HG03521 (cell line): ENCODE data around the gene XAB2.
"Not testable (repeated sequence)": the region's sequence is repeated elsewhere in the genome, so short reads cannot be mapped to it uniquely, and the experiment has no call there.

Experiments used
- ATAC-seq: cut with Tn5 transposase; IDR thresholded peaks from one replicate; pipeline ENCODE4 v1.9.1; 2021; ENCODE audit warnings: mild to moderate bottlenecking, moderate library complexity; ENCODE audit not compliant: unreplicated experiment

XAB2 gene

DNA sequence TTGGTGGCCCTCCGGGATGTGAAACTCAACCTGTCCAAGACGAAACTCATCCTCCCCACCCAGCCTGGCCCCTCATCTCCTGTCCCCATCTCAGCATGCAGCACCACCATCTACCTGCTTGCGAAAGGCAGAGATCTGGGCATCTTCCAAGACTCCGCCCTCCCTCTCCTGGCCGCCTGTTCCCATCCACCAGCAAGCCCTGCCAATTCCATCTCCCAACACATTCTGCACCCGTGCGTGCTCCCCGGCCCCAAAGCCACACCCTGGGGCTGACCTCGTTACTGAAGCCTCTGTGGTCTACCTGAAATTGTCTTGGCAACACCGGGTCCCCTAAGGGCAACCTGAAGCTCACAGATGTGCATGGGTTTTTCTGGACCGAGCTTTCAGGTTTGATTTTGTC, 46.9 kb downstream of the XAB2 start:
- no peak for ATAC-seq

DNA sequence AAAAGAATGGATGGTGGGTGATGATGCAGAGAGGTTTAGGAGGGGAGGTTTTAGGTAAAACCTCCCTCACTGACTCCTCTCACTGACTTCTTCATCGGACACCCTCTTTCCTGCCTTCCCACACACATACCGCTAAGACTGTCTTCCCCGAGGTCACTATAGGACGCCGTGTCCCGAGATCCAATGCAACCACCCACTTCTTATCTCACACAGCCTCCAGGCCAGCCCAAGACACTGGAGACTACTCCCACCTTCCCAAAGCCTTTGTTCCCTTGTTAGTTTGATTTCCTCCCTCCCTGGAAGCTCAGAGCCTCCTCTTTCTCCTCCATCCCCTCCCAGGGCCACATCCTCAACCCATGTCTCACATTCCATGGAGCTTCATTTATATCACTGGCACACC, 50.2 kb downstream of the XAB2 start:
- ATAC-seq, result no peak

DNA sequence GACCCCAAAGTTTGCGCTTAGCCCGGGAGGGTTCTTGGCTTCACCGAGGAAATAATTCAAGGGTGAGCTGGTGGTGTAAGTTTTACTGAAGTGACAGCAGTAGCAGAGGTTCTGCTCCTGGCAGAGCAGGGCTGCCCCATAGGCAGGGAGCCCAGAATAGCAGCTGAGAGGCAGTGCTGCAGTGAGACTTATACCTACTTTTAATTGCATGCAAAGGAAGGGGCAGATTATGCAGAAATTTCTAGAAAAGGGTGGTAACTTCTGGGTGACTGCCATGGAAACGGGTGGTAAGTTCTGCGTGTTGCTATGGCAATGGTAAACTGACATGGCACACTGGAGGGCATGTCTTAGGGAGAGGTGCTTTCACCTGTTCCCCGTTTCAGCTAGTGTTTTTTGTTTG, 51.2 kb downstream of the XAB2 start:
- no peak for ATAC-seq

- not testable (repeated sequence) for ATAC-seq
Measured at GRCh38 chr19:7577422-7577821, 51.9 kb downstream of the XAB2 start.

GRCh38 chr19:7575434-7576040, 53.8 kb downstream of the XAB2 start:
- ATAC-seq, result no peak

DNA sequence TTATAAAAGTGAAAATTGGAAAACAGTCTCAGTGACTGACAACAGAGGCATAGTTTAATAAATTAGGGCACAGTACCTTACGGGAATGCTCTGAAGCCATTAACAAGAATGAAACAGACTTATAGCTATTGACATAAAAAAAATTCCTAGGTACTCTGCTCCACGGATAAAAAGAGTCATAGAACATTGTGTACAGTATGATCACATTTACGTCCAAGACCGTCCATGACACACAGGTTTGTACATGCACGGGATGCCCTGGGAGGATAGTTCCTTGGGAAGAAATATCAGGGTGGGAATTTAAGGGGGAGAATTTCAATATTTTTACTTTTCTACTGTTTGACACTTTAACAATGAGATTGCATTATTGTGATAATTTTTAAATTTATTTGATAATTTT, 58.6 kb downstream of the XAB2 start:
- ATAC-seq, result no peak
